ENCODE results near the gene TECPR1. TPM values are rescaled to one million over a fixed set of nuclear protein-coding genes. Genes with fewer than 3 reads are reported as not detected.

The TECPR1 gene
- total RNA-seq, 5 donors from 2014 or later (not counting 1 experiment from before 2014, with no cell fraction given) = 118 to 192 (median 162) TPM

DNA sequence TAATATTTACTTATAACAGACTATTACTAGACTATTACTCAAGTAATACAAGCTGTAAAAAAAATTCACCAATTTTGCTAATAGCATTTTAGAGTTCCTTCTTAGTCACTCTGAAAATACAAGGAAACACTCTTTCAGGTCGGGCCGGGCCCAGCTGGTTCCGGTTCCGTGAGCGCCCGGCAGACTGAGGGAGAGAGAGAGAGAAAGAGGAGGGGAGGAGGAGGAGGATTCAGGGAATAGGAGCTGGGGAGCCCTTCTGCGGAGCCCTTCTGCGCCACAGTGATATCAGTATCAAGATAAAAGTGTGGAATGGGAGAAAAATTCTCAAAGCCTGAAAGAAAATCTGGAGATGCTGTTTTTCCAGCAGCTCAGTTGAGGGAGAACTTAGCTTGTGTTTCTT is 71.3 kb downstream of the TECPR1 start:
- Mint-ChIP-seq H3K4me3 (no peak overlapping the region), H3K4me1 (no peaks in the 10 kb centered on the region), H3K27ac (no peak overlapping the region), H3K9me3 (no peaks in the 10 kb centered on the region), H3K27me3 (no peaks in the 10 kb centered on the region), H3K36me3 (peaks cover 14% of the 10 kb centered on the region)
- Histone ChIP-seq H3K27me3 (replicated peaks in 1 of 2; ENCODE audit: control insufficient read depth in 2 of 2, extremely low read depth in 1 of 2, insufficient read depth in 2 of 2, low read length in 1 of 2) (no peaks in the 10 kb centered on the region), H3K4me3 (ENCODE audit: control insufficient read depth in 1 of 2, extremely low read depth in 1 of 2, low read length in 1 of 2) (no peak overlapping the region), H3K27ac (ENCODE audit: low read length) (no peak overlapping the region), H3K4me1 (ENCODE audit: control insufficient read depth in 1 of 2, extremely low read depth in 1 of 2, insufficient read depth in 2 of 2, low read length in 2 of 2) (no peaks in the 10 kb centered on the region), H3K9me3 (no peaks in the 10 kb centered on the region), H3K36me3 (ENCODE audit: control insufficient read depth in 2 of 2, extremely low read depth in 1 of 2, insufficient read depth in 1 of 2, low read length in 1 of 2) (peaks cover 4 to 15% of the 10 kb centered on the region in 2 donors)
- CTCF ChIA-PET = interaction anchor here in 1 of 2 donors (3.7 kb wide), 1 partner anchor 12 kb away, joined by 15 read pairs; no protein-coding TSS in a partner anchor
- no peak for DNase-seq
- 100% methylated on average over 8 of the region's 8 CpGs for WGBS (ENCODE audit: insufficient coverage)
- no peak for ATAC-seq (replicated peaks in 1 of 4)
- POLR2A ChIA-PET = no interaction called here

DNA sequence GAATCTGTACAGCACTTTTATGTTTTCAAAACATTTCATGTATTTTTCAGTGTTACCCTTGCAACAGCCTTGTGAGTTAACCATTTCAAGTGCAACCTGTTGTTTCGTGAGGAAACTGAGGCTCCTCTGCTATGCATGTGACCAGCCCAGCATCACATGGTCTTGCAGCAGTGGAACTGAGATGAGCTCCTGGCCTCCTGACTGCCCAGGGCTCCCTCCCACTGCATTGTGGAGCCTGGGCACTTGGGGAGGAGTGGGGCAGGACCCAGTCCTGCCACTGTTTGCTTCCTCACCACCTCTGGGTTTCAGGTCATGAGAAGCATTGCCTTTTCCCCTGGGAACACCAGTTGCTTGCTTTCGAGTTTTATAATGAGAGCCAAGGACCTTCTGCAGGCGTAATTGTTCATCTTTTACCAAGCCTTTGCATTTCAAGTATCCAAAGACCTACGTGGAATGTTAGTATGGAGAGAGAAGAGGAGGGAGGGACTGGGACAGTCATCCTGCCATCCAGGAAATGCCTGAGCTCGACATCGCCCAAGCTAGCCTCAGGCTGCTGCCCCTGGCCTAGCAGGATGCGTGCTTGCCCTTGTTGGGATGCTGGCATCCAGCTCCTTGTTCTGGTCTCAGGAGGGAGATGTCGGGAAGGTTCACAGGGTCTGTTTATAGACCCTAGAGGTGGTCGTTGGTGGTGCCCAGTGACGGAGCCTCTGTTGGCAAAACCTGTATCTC is 73.1 kb downstream of the TECPR1 start:
- CTCF ChIA-PET = interaction anchor here (0.6 to 3.7 kb wide), 2 partner anchors 10 to 71 kb away, joined by 4 to 15 read pairs; no protein-coding TSS in a partner anchor
- peaks cover 7 to 26% of the 10 kb centered on the region in 2 donors for H3K36me3 ChIP-seq (ENCODE audit: control insufficient read depth in 2 of 2, extremely low read depth in 1 of 2, insufficient read depth in 1 of 2, low read length in 1 of 2)
- no peak overlapping the region for H3K4me3 ChIP-seq (ENCODE audit: control insufficient read depth in 1 of 2, extremely low read depth in 1 of 2, low read length in 1 of 2)
- POLR2A ChIA-PET = no interaction called here
- Mint-ChIP-seq H3K4me3 (no peak overlapping the region), H3K4me1 (no peaks in the 10 kb centered on the region), H3K27me3 (no peaks in the 10 kb centered on the region), H3K27ac (no peak overlapping the region), H3K9me3 (no peaks in the 10 kb centered on the region), H3K36me3 (peaks cover 26% of the 10 kb centered on the region)
- no peak overlapping the region for H3K27ac ChIP-seq (ENCODE audit: low read length)
- H3K9me3 ChIP-seq = no peaks in the 10 kb centered on the region
- DNase-seq = no peak
- WGBS (ENCODE audit: insufficient coverage) = 97% methylated on average over 6 of the region's 10 CpGs
- H3K27me3 ChIP-seq (replicated peaks in 1 of 2; ENCODE audit: control insufficient read depth in 2 of 2, extremely low read depth in 1 of 2, insufficient read depth in 2 of 2, low read length in 1 of 2) = no peaks in the 10 kb centered on the region
- no peaks in the 10 kb centered on the region for H3K4me1 ChIP-seq (ENCODE audit: control insufficient read depth in 1 of 2, extremely low read depth in 1 of 2, insufficient read depth in 2 of 2, low read length in 2 of 2)
- ATAC-seq (replicated peaks in 1 of 4) = no peak

DNA sequence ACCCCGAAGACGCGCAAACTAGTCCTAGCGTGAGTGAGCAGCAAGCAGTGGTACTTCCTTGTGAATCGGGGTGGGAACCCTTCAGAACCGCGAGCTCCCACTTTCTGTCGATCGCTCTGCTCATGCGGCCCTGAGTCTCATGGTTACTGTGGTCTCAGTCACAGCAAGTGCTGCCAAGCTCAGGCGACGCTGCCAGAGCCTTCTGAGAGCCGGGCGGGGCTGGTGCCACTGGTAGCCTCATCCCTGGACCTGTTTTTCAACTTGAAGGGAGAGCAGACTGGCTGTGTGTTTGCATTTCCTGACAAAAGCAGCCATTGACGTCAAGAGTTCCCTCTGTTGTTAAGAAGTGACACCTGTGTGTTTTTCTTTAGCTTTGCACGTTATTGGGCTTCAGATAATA is 73.7 kb downstream of the TECPR1 start:
- no peaks in the 10 kb centered on the region for H3K4me1 ChIP-seq (ENCODE audit: control insufficient read depth in 1 of 2, extremely low read depth in 1 of 2, insufficient read depth in 2 of 2, low read length in 2 of 2)
- no peak for DNase-seq
- H3K27me3 ChIP-seq (replicated peaks in 1 of 2; ENCODE audit: control insufficient read depth in 2 of 2, extremely low read depth in 1 of 2, insufficient read depth in 2 of 2, low read length in 1 of 2) = no peaks in the 10 kb centered on the region
- Mint-ChIP-seq H3K4me3 (no peak overlapping the region), H3K27ac (no peak overlapping the region), H3K36me3 (peaks cover 26% of the 10 kb centered on the region), H3K27me3 (no peaks in the 10 kb centered on the region), H3K9me3 (no peaks in the 10 kb centered on the region), H3K4me1 (no peaks in the 10 kb centered on the region)
- H3K36me3 ChIP-seq (ENCODE audit: control insufficient read depth in 2 of 2, extremely low read depth in 1 of 2, insufficient read depth in 1 of 2, low read length in 1 of 2) = peaks cover 7 to 26% of the 10 kb centered on the region in 2 donors
- no peak overlapping the region for H3K4me3 ChIP-seq (ENCODE audit: control insufficient read depth in 1 of 2, extremely low read depth in 1 of 2, low read length in 1 of 2)
- no peak for ATAC-seq (replicated peaks in 1 of 4)
- no peaks in the 10 kb centered on the region for H3K9me3 ChIP-seq
- ChIA-PET CTCF (interaction anchor here in 1 of 2 donors (0.8 to 3.7 kb wide), 2 partner anchors 9 to 13 kb away, joined by 3 to 15 read pairs; no protein-coding TSS in a partner anchor), POLR2A (no interaction called here)
- H3K27ac ChIP-seq (ENCODE audit: low read length) = no peak overlapping the region
- WGBS (ENCODE audit: insufficient coverage) = 98% methylated on average over 14 of the region's 16 CpGs

DNA sequence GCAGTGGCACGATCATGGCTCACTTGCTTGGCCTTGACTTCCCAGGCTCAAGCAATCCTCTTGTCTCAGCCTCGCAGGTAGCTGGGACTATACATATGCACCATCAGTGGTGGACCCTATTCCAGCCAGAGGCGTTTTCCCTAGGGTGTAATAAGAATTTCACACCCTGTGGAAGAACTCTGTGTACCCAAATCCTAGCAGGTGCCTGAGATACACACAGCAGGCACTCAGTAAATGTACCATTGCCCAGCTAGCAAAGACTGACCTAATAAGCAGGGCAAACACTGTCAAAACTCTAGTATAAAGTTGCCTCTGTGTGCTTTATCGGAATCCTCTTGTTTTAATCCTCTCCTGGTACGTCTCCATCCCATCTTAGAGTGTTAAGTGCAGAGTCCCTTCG is 74.5 kb downstream of the TECPR1 start:
- Mint-ChIP-seq H3K9me3 (no peaks in the 10 kb centered on the region), H3K4me1 (no peaks in the 10 kb centered on the region), H3K4me3 (no peak overlapping the region), H3K36me3 (peaks cover 26% of the 10 kb centered on the region), H3K27me3 (no peaks in the 10 kb centered on the region), H3K27ac (no peak overlapping the region)
- ATAC-seq (replicated peaks in 1 of 4) (no peak), DNase-seq (no peak)
- Histone ChIP-seq H3K4me1 (ENCODE audit: control insufficient read depth in 1 of 2, extremely low read depth in 1 of 2, insufficient read depth in 2 of 2, low read length in 2 of 2) (no peaks in the 10 kb centered on the region), H3K27me3 (replicated peaks in 1 of 2; ENCODE audit: control insufficient read depth in 2 of 2, extremely low read depth in 1 of 2, insufficient read depth in 2 of 2, low read length in 1 of 2) (no peaks in the 10 kb centered on the region), H3K4me3 (ENCODE audit: control insufficient read depth in 1 of 2, extremely low read depth in 1 of 2, low read length in 1 of 2) (no peak overlapping the region), H3K36me3 (ENCODE audit: control insufficient read depth in 2 of 2, extremely low read depth in 1 of 2, insufficient read depth in 1 of 2, low read length in 1 of 2) (peaks cover 7 to 29% of the 10 kb centered on the region in 2 donors), H3K9me3 (no peaks in the 10 kb centered on the region), H3K27ac (ENCODE audit: low read length) (no peak overlapping the region)
- WGBS (ENCODE audit: insufficient coverage) = 93% methylated on average over 3 of the region's 6 CpGs
- POLR2A ChIA-PET = no interaction called here
- CTCF ChIA-PET = interaction anchor here in 1 of 2 donors (0.8 to 3.7 kb wide), 2 partner anchors 9 to 13 kb away, joined by 3 to 15 read pairs; no protein-coding TSS in a partner anchor

DNA sequence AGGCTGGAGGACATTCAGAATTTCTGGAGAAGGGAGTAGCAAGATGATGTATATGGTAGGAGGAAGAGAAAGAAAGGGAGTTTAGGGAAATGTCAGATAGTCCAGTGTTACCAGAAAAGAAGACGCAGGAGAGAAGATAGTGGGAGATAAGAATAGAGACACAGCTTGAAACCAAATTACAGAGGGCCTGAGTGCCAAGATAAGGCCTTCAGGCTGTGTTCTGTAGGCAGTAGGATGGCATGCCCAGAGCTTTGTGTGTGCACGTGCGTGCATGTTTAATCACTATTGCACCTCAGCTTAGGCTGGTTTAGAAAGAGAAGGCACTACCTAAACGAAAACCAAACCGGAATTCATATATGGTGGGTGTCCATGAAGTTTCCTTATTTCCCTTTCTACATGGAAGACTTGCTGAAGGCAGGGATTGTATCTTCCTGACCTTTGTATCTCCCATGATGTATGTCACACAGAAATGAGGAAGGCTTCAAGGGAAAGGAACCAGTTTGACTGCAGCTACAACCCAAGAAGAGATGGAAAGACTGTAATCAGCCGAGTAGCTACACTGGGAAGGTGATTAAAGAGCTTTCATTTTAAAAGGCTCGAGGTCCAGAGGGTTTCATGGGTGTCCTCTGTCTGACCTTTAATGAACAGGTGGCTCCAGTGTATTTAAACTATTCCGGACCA is 76.6 kb downstream of the TECPR1 start:
- no peaks in the 10 kb centered on the region for H3K4me1 Mint-ChIP-seq
- no peak overlapping the region for H3K27ac Mint-ChIP-seq
- no peaks in the 10 kb centered on the region for H3K27me3 ChIP-seq (replicated peaks in 1 of 2; ENCODE audit: control insufficient read depth in 2 of 2, extremely low read depth in 1 of 2, insufficient read depth in 2 of 2, low read length in 1 of 2)
- no peak overlapping the region for H3K4me3 Mint-ChIP-seq
- ChIA-PET CTCF (interaction anchor here in 1 of 2 donors (0.6 kb wide), 1 partner anchor 66 kb away, joined by 4 read pairs; no protein-coding TSS in a partner anchor), POLR2A (no interaction called here)
- H3K27me3 Mint-ChIP-seq = no peaks in the 10 kb centered on the region
- no peak for ATAC-seq (replicated peaks in 1 of 4)
- peaks cover 31% of the 10 kb centered on the region for H3K36me3 Mint-ChIP-seq
- no peak for DNase-seq
- peaks cover 7 to 38% of the 10 kb centered on the region in 2 donors for H3K36me3 ChIP-seq (ENCODE audit: control insufficient read depth in 2 of 2, extremely low read depth in 1 of 2, insufficient read depth in 1 of 2, low read length in 1 of 2)
- H3K27ac ChIP-seq (ENCODE audit: low read length) = no peak overlapping the region
- H3K9me3 Mint-ChIP-seq = no peaks in the 10 kb centered on the region
- WGBS (ENCODE audit: insufficient coverage) = 100% methylated on average over 3 of the region's 8 CpGs
- H3K4me3 ChIP-seq (ENCODE audit: control insufficient read depth in 1 of 2, extremely low read depth in 1 of 2, low read length in 1 of 2) = no peak overlapping the region
- H3K9me3 ChIP-seq = no peaks in the 10 kb centered on the region
- no peaks in the 10 kb centered on the region for H3K4me1 ChIP-seq (ENCODE audit: control insufficient read depth in 1 of 2, extremely low read depth in 1 of 2, insufficient read depth in 2 of 2, low read length in 2 of 2)

DNA sequence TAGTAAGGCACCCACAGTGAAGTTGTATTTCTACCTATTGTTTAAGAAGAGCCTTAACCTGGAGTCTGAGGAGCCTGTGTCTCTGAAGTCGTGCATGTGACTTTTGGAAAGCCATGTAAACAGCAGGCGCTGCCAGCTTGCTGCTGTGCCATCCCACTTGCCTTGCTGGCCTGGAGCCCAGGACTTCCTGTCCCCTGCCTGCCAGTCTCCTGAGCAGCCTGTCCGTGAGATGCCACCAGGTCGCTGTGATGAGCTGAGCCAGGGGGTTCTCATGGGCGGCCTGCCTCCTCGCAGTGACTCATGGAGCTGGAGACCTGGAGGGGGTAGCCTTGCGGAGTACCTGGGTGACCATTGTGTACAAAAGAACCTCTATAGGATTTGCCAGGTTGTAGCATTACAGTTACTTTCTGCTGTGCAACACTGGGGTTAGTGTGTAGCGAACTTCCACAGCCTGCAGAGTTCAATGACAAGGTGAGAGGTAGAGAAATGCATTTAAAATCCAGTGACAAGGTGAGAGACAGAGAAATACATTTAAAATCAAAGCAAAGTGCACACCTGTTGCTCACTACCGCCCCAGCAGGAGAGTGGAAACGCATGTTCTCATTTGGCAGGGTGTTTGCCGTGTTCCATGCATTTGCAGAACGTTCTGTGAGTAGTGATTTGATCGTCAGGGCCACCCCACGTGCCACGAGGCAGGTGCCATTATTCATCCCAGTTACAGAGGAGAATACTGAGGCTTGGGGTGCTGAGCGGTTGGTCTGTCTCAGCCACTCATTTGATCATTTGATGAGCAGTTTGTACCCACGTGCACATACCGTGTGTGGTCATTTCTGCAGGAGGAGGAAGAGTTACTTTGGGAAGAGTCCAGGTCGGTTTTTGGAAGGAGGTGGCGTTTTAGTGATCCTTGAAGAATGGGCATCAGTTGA is 77.4 kb downstream of the TECPR1 start:
- Histone ChIP-seq H3K9me3 (no peaks in the 10 kb centered on the region), H3K27me3 (replicated peaks in 1 of 2; ENCODE audit: control insufficient read depth in 2 of 2, extremely low read depth in 1 of 2, insufficient read depth in 2 of 2, low read length in 1 of 2) (no peaks in the 10 kb centered on the region), H3K4me3 (ENCODE audit: control insufficient read depth in 1 of 2, extremely low read depth in 1 of 2, low read length in 1 of 2) (no peak overlapping the region), H3K27ac (ENCODE audit: low read length) (no peak overlapping the region), H3K4me1 (ENCODE audit: control insufficient read depth in 1 of 2, extremely low read depth in 1 of 2, insufficient read depth in 2 of 2, low read length in 2 of 2) (no peaks in the 10 kb centered on the region), H3K36me3 (ENCODE audit: control insufficient read depth in 2 of 2, extremely low read depth in 1 of 2, insufficient read depth in 1 of 2, low read length in 1 of 2) (peaks cover 7 to 38% of the 10 kb centered on the region in 2 donors)
- ChIA-PET POLR2A (no interaction called here), CTCF (interaction anchor here in 1 of 2 donors (0.7 to 0.8 kb wide), 2 partner anchors 72 to 123 kb away, joined by 4 to 7 read pairs; no protein-coding TSS in a partner anchor)
- ATAC-seq (replicated peaks in 1 of 4) (no peak), DNase-seq (no peak)
- peaks cover 28% of the 10 kb centered on the region for H3K36me3 Mint-ChIP-seq
- no peaks in the 10 kb centered on the region for H3K27me3 Mint-ChIP-seq
- H3K4me1 Mint-ChIP-seq = no peaks in the 10 kb centered on the region
- no peak overlapping the region for H3K27ac Mint-ChIP-seq
- WGBS (ENCODE audit: insufficient coverage) = 97% methylated on average over 18 of the region's 20 CpGs
- no peak overlapping the region for H3K4me3 Mint-ChIP-seq
- no peaks in the 10 kb centered on the region for H3K9me3 Mint-ChIP-seq

Data from T-cell (primary cell).